HepG2 (cell line): ENCODE data around the gene STRADB. TPM values are rescaled to one million over a fixed set of nuclear protein-coding genes. Genes with fewer than 3 reads are reported as not detected.

Experiments
- ATAC-seq: fragments of 200-7000 bp; cut with Tn5 transposase; 3 replicates; pipeline ENCODE4 v1.9.1; 2020; ENCODE audit warnings: mild to moderate bottlenecking, moderate library complexity
- BruUV-seq: library from RNA; stranded (reverse); fragments of 400-500 nt; replicated peaks from 2 replicates; lab custom pipeline; 2021; lab: Mats Ljungman, UMichigan
- CTCF ChIA-PET: fragments of 300-600 bp; formaldehyde crosslinking; extraction: SDS; loops from one replicate; lab custom pipeline; 2021; ENCODE audit warnings: low total read pairs, inconsistent platforms, low intra/inter-chr PET ratio; lab: Yijun Ruan, JAX
- POLR2A ChIA-PET: fragments of 350-600 bp; sonication (Branson Sonifier 250); formaldehyde crosslinking; loops from one replicate; lab custom pipeline; 2020; ENCODE audit warnings: antibody characterized with exemption, inconsistent platforms; lab: Yijun Ruan, JAX
- DNase-seq: peaks from one replicate; pipeline ENCODE4 v3.0.0-alpha.2; 2015; ENCODE audit warnings: low spot score
- FAIRE-seq: peaks from 3 replicates; lab custom pipeline; 2011; peaks lifted over from hg19 to GRCh38; lab: Jason Lieb, UNC
- H2AFZ ChIP-seq: one replicate; pipeline ENCODE4 v1.6.1; 2011; ENCODE audit warnings: low read length, inconsistent platforms
- H3K27ac ChIP-seq: fragments of 300-600 bp; 3 replicates; pipeline ENCODE4 v1.8.0; 2011; ENCODE audit warnings: mixed run types, mild to moderate bottlenecking, mixed read lengths, low read length, inconsistent platforms; ENCODE audit not compliant: insufficient read depth; ENCODE audit errors: extremely low read length
- H3K27me3 ChIP-seq, 2 experiments: fragments of 200-600 bp in 1 of 2; 2 replicates in 1 of 2; 3 replicates in 1 of 2; pipeline versions ENCODE4 v1.6.0 to v1.8.0; 2011; ENCODE audit warnings: low read length in 2 of 2, mild to moderate bottlenecking in 2 of 2, moderate library complexity in 2 of 2, inconsistent platforms in 1 of 2; ENCODE audit not compliant: insufficient read depth in 2 of 2, control insufficient read depth in 1 of 2
- H3K36me3 ChIP-seq, 2 experiments: fragments of 200-600 bp in 1 of 2; replicated peaks in 1 of 2; 2 replicates in 1 of 2; 3 replicates in 1 of 2; pipeline versions ENCODE4 v1.5.1 to v1.8.0; 2011; ENCODE audit warnings: low read length in 2 of 2, inconsistent platforms in 1 of 2; ENCODE audit not compliant: insufficient read depth in 2 of 2, control insufficient read depth in 1 of 2
- H3K4me1 ChIP-seq: 2 replicates; pipeline ENCODE4 v1.5.1; 2012; ENCODE audit warnings: low read length, inconsistent platforms; ENCODE audit not compliant: insufficient read depth
- H3K4me2 ChIP-seq: 2 replicates; pipeline ENCODE4 v1.6.0; 2011; ENCODE audit warnings: low read depth, low read length, inconsistent platforms
- H3K4me3 ChIP-seq, 3 experiments: fragments of 200-600 bp in 1 of 3; sonication (generic), shearing (Covaris generic) in 1 of 3; replicated peaks in 1 of 3; 2 replicates each; pipeline ENCODE4 v1.5.1; 2011 to 2016; ENCODE audit warnings: low read length in 3 of 3, inconsistent platforms in 2 of 3, low read depth in 2 of 3, mild to moderate bottlenecking in 2 of 3, control low read depth in 1 of 3, mixed read lengths in 1 of 3; ENCODE audit not compliant: insufficient read depth in 1 of 3
- H3K79me2 ChIP-seq: one replicate; pipeline ENCODE4 v1.6.1; 2011; ENCODE audit warnings: low read length, inconsistent platforms; ENCODE audit not compliant: insufficient read depth
- H3K9ac ChIP-seq: 2 replicates; pipeline ENCODE4 v1.6.0; 2011; ENCODE audit warnings: mild to moderate bottlenecking, low read depth, low read length, inconsistent platforms; ENCODE audit not compliant: insufficient read depth
- H3K9me3 ChIP-seq: 2 replicates; pipeline ENCODE4 v1.5.1; 2012; ENCODE audit warnings: mild to moderate bottlenecking, low read length
- H4K20me1 ChIP-seq: 2 replicates; pipeline ENCODE4 v1.6.0; 2011; ENCODE audit warnings: inconsistent platforms, mild to moderate bottlenecking, low read length, moderate library complexity; ENCODE audit not compliant: insufficient read depth
- CBX1 ChIP-seq: IDR thresholded peaks from one replicate; pipeline ENCODE4 v1.6.1; 2016; ENCODE audit warnings: antibody characterized with exemption, low read depth
- HNRNPH1 ChIP-seq: fragments of 200-400 bp; formaldehyde crosslinking; optimal IDR thresholded peaks from 2 replicates; pipeline ENCODE3; 2017; ENCODE audit warnings: mild to moderate bottlenecking, low read depth, low read length
- MTF2 ChIP-seq: sonication (generic); formaldehyde crosslinking; IDR thresholded peaks from 2 replicates; pipeline ENCODE4 v1.5.0; 2020; ENCODE audit warnings: missing genetic modification reagents, borderline replicate concordance
- NFE2L1 ChIP-seq: sonication (generic); formaldehyde crosslinking; IDR thresholded peaks from 2 replicates; pipeline ENCODE4 v1.4.0; 2020; ENCODE audit warnings: missing genetic modification reagents, mild to moderate bottlenecking, borderline replicate concordance
- TCF7 ChIP-seq: sonication (generic); IDR thresholded peaks from 2 replicates; pipeline ENCODE4 v1.6.1; 2016; ENCODE audit warnings: antibody characterized with exemption, low read depth
- YEATS4 ChIP-seq: sonication (generic); formaldehyde crosslinking; IDR thresholded peaks from 2 replicates; pipeline ENCODE4 v1.4.0; 2020; ENCODE audit warnings: missing genetic modification reagents, borderline replicate concordance
- ZNF460 ChIP-seq: sonication (generic); formaldehyde crosslinking; IDR thresholded peaks from 2 replicates; pipeline ENCODE4 v1.5.1; 2020; ENCODE audit warnings: missing genetic modification reagents, mild to moderate bottlenecking, borderline replicate concordance
- WGBS: methylation state at CpG from one replicate; pipeline ENCODE4 v1.1.6; 2017; ENCODE audit warnings: low lambda C conversion rate; 5-methylcytosine and 5-hydroxymethylcytosine counted together
- in situ Hi-C: cut with HindIII; loops from 2 replicates; pipeline ENCODE4 v1.10.0; 2017; ENCODE audit warnings: low pct_unique_long_range_greater_than_20kb; ENCODE audit not compliant: extremely low pct_ligation_motif_present
- intact Hi-C: fragments of 100-400 bp; cut with micrococcal nuclease; formaldehyde crosslinking; loops from one replicate; pipeline ENCODE4 v1.10.0; 2022; ENCODE audit not compliant: unreplicated experiment
- polyA plus RNA-seq, 8 experiments: library from polyadenylated mRNA; depleted of rRNA in 3 of 8; stranded (reverse) in 7 of 8; unstranded in 1 of 8; fragments of >200 nt; fragmentation: Illumina TruSeq in 4 of 8; extraction: Trizol in 4 of 8; gene quantifications; 2 replicates each; pipeline versions ENCODE4 v1.2.1 to v1.2.3, GENCODE V29; 2011 to 2016; ENCODE audit warnings: low read depth in 4 of 8, missing spikeins in 1 of 8, mixed read lengths in 1 of 8; ENCODE audit not compliant: insufficient read depth in 1 of 8
- total RNA-seq, 5 experiments: library from RNA; depleted of rRNA; stranded (reverse); fragments of >200 nt; fragmentation: Illumina TruSeq; extraction: Trizol; gene quantifications; 2 replicates each; pipeline ENCODE4 v1.2.3, GENCODE V29; 2016; ENCODE audit warnings: low read depth in 1 of 5
- TF ChIP-seq, protein P1 (sequence below): sonication (generic); formaldehyde crosslinking; IDR thresholded peaks from 2 replicates; pipeline ENCODE4 v1.4.0; 2020; ENCODE audit warnings: mild to moderate bottlenecking, missing genetic modification reagents
- TF ChIP-seq, protein P2 (sequence below): sonication (generic); formaldehyde crosslinking; IDR thresholded peaks from 2 replicates; pipeline ENCODE4 v1.8.1; 2023; ENCODE audit warnings: mild to moderate bottlenecking, missing genetic modification reagents, borderline replicate concordance

STRADB gene
- total and polyA plus RNA-seq, 2 of the 13 experiments (the other 11 are each of a cell fraction or from before 2014, with no cell fraction given): 34.1 to 66.6 TPM

DNA sequence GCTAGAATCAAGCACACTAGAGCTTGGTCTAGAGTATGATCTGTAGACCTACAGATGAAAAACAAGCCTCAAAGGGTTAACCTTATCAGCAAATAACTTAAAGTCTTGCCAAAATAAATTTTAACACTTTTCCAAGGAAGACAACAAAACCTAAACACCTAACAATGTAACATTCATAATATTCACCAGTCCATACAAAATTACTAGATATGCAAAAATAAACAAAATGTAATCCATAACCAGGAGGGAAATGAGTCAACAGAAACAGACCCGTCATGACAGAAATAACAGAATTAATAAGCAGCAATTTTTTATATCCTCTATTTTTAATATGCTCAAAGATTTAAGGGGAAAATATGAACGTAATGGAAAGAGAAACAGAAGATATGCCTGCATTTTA, 36.4 kb upstream of the STRADB start:
- DNase-seq (no peak), ATAC-seq (no peak), FAIRE-seq (no peak)
- ChIA-PET CTCF (no interaction called here), POLR2A (no interaction called here)
- H2AFZ ChIP-seq: no peak overlapping the region
- intact Hi-C loops: no loop called here
- no peaks in the 10 kb centered on the region for H3K9me3 ChIP-seq
- no peak overlapping the region for H3K4me2 ChIP-seq
- H3K27ac ChIP-seq: no peak overlapping the region
- in situ Hi-C loops: no loop called here
- H3K36me3 ChIP-seq: peaks cover 3 to 7% of the 10 kb centered on the region in 2 experiments; a peak in 3 of 5 replicates
- no peak overlapping the region for H3K4me3 ChIP-seq
- H3K9ac ChIP-seq: no peak overlapping the region
- no peak for TF ChIP-seq YEATS4 (CRISPR knock-in tag)
- TF ChIP-seq TCF7: no peak
- TF ChIP-seq, protein P1, sequence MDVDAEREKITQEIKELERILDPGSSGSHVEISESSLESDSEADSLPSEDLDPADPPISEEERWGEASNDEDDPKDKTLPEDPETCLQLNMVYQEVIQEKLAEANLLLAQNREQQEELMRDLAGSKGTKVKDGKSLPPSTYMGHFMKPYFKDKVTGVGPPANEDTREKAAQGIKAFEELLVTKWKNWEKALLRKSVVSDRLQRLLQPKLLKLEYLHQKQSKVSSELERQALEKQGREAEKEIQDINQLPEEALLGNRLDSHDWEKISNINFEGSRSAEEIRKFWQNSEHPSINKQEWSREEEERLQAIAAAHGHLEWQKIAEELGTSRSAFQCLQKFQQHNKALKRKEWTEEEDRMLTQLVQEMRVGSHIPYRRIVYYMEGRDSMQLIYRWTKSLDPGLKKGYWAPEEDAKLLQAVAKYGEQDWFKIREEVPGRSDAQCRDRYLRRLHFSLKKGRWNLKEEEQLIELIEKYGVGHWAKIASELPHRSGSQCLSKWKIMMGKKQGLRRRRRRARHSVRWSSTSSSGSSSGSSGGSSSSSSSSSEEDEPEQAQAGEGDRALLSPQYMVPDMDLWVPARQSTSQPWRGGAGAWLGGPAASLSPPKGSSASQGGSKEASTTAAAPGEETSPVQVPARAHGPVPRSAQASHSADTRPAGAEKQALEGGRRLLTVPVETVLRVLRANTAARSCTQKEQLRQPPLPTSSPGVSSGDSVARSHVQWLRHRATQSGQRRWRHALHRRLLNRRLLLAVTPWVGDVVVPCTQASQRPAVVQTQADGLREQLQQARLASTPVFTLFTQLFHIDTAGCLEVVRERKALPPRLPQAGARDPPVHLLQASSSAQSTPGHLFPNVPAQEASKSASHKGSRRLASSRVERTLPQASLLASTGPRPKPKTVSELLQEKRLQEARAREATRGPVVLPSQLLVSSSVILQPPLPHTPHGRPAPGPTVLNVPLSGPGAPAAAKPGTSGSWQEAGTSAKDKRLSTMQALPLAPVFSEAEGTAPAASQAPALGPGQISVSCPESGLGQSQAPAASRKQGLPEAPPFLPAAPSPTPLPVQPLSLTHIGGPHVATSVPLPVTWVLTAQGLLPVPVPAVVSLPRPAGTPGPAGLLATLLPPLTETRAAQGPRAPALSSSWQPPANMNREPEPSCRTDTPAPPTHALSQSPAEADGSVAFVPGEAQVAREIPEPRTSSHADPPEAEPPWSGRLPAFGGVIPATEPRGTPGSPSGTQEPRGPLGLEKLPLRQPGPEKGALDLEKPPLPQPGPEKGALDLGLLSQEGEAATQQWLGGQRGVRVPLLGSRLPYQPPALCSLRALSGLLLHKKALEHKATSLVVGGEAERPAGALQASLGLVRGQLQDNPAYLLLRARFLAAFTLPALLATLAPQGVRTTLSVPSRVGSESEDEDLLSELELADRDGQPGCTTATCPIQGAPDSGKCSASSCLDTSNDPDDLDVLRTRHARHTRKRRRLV (CRISPR knock-in tag): no peak
- no peak for TF ChIP-seq MTF2
- TF ChIP-seq CBX1: no peak
- TF ChIP-seq, protein P2, sequence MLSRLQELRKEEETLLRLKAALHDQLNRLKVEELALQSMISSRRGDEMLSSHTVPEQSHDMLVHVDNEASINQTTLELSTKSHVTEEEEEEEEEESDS (CRISPR knock-in tag): no peak
- no peak for TF ChIP-seq ZNF460 (CRISPR knock-in tag)
- TF ChIP-seq HNRNPH1: no peak
- no peak for TF ChIP-seq NFE2L1 (CRISPR knock-in tag)
- peaks cover 8% of the 10 kb centered on the region; the same call in 1 of the 2 replicates for H3K4me1 ChIP-seq
- no peaks in the 10 kb centered on the region for H4K20me1 ChIP-seq
- H3K27me3 ChIP-seq: no peaks in the 10 kb centered on the region
- H3K79me2 ChIP-seq: peaks cover 2% of the 10 kb centered on the region
- 61% methylated on average over 2 of the region's 2 CpGs for WGBS
- BruUV-seq: no TSS peak
